T-helper 22 cell (primary cell): Measurements from ENCODE around the gene TRIM72.
"Not testable (repeated sequence)": the region's sequence is repeated elsewhere in the genome, so short reads cannot be mapped to it uniquely, and the experiment has no call there.

Experiments used
- DNase-seq: peaks from one replicate; pipeline ENCODE4 v3.0.0-alpha.2; 2020; ENCODE audit warnings: low read depth

Gene TRIM72

DNA sequence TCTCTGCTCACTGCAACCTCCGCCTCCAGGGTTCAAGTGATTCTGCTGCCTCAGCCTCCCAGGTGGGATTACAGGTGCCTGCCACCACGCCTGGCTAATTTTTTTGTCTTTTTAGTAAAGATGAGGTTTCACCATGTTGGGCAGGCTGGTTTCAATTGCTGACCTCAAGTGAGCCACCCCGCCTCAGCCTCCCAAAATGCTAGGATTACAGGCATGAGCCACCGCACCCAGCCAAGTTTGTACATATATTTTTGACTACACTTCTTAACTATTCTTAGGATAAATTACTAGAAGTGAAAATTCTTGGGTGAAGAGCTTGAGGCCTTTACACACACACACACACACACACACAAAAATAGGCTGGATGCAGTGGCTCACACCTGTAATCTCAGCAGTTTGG, 44.4 kb downstream of the TRIM72 start:
- no peak for DNase-seq

DNA sequence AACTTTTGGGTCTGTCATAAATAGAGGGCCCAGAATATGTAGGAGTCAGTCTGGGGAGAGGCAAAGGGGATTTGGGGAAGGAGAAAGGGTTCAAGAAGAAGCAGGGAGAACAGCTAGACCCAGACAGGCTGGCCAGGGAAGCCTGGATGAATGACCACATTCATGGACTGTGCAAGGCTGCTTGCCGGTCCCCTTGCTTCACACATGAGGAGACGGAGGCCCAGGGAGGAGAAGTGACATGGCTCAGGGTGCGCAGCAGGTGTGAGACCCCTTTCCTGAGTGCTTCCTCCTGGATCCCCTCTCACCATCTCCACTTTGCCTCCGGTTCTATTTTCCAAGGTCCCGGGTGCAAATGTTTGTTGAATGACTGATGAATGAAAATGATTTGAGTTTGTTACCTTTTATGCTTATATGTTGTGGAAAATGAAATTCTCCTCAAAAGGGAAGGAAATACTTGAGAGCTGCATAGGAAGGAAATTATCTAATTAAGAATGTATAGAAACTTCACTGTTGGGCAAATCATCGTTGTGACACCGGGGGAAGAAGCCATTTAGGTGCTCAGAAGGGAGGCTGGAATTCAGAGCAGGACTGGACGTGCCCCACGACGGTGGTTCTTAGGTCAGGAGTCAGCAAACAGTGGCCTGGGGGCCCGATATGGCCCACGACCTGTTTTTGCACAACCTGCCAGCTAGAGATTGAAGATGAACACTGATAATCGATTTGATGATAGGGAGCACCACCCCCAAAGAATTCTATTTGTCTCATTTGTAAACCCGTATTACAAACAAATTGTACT, 46.4 kb downstream of the TRIM72 start:
- no peak for DNase-seq

DNA sequence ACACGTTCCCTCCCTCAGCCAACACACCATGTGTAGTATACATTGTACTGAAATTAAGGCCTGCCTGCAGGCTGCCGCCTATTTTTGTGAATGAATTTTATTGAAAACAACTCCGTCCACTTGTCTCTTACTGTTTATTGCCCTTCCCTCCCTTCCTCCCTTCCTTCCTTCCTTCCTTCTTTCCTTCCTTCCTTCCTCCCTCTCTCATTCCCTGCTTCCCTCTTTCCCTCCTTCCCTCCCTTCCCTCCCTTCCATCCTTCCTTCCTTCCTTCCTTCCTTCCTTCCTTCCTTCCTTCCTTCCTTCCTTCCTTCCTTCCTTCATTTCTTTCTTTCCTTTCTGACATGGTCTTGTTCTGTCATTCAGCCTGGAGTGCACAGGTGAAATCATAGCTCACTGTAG, 48.2 kb downstream of the TRIM72 start:
- no peak for DNase-seq

DNA sequence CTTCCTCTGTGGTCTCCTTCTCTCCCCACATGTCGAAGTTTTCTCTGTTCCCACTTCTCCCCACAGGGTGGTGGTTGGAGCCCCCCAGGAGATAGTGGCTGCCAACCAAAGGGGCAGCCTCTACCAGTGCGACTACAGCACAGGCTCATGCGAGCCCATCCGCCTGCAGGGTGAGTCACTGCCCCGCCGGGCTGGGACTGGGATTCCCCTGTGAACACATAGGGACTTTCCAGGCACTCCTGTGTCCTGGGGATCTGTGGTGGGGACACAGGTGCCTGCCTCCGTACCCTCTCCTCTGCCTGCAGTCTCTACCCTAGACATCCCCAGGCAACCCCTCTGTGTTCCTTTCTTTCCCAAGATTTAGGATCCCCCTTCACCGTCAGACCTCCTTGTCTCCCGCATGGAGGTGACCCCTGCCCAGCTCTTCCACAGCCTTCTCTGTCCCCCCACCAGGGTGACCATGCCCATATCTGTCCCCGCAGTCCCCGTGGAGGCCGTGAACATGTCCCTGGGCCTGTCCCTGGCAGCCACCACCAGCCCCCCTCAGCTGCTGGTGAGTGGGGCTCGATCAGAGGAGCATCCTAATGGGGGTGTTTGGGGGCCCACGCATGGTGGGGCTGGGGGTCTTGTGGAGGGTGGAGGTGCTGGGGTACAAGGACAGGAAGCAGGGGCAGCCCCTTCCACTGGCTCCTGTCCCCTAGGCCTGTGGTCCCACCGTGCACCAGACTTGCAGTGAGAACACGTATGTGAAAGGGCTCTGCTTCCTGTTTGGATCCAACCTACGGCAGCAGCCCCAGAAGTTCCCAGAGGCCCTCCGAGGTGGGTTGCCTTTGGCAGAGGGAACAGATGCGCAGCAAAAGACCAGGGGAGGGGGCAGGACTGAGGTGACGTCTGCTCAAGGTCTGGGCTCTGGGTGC, 51.7 kb downstream of the TRIM72 start:
- DNase-seq: peak; percentile 24

DNA sequence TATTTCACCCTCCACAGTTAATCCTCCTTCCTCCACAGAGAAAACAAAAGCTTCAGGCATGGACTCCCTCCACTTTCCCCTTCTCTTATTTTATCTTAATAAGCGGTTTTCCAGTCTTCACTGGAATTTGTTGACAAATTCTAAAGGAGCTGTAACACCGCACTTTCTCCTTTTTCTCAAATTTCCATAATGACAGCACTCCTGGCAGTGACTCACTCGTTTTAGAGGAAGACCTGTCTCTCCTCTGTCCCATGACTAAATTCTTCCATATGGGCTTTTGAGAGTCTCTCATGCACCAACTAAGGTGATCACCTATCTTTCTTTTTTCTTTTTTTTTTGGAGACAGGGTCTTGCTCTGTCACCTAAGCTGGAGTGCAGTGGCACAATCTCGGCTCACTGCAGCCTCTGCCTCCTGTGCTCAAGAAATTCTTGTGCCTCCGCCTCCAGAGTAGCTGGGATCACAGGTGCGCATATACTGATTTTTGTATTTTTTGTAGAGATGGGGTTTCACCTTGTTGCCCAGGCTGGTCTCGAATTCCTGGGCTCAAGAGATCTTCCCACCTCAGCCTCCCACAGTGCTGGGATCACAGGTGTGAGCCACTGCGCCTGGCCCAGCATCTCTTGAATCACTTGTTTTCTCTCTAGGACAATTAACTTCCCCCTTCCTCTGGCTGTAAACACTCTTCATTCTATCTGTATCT, 53.6 kb downstream of the TRIM72 start:
- no peak for DNase-seq

DNA sequence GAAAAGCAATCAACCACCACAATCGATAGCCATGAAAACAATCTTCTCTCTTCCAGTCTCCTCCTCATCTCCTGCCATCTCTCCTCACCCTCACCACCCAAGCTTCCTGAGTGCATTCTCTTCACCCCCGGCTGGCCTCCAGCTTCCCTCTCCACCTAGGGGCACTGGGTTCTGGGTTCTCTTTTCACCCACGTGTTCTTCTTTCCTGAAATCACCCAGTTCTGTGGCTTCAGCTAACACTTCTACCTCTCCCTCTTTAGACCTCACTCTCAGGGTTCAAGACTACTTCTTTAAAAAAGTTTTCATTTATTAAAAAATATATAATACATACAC, 54.1 kb downstream of the TRIM72 start:
- DNase-seq: no peak

DNA sequence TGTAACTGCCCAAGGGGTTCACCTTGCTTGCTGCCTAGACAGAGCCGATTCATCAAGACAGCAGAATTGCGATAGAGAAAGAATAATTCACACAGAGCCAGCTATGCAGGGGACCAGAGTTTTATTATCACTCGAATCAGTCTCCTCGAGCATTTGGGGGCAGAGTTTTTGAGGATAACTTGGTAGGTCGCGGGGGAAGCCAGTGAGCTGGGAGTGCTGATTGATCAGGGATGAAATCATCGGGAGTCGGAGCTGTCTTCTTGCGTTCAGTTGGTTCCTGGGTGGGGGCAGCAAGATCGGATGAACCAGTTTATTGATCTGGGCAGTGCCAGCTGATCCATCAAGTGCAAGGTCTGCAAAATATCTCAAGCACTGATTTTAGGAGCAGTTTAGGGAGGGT, 55.0 kb downstream of the TRIM72 start:
- DNase-seq: no peak

DNA sequence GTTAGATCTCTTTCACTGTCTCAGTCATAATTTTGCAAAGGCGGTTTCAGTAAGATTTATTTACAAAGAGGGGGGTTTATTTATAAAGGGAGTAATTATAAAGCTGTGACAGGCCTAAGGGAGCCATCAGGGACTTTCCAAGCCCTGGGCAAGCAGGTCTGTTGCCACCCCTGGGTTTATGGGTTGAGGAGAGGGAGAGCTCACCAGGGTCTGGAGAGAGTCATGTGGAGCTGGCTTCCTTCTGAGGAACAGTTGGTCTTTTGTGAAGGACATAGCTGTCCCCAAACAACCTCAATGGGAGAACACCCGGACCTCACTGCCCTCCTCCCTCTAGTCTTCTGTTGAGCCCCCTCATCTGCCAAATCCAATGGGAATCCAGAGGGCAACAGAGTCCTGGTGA, 55.6 kb downstream of the TRIM72 start:
- DNase-seq: no peak

DNA sequence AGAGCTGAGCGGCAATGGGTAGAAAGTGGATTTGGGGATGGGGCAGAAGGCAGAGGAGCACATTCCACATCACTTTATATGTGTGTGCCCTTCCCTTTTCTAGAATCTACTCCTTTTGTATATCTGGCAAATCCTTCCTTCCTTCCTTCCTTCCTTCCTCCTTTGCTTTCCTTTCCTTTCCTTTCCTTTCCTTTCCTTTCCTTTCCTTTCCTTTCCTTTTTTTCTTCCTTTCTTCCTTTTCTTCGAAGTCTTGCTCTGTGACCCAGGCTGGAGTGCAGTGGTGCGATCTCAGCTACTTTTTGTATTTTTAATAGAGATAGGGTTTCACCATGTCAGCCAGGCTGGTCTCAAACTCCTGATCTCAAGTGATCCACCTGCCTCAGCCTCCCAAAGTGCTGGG, 56.1 kb downstream of the TRIM72 start:
- not testable (repeated sequence) for DNase-seq

DNA sequence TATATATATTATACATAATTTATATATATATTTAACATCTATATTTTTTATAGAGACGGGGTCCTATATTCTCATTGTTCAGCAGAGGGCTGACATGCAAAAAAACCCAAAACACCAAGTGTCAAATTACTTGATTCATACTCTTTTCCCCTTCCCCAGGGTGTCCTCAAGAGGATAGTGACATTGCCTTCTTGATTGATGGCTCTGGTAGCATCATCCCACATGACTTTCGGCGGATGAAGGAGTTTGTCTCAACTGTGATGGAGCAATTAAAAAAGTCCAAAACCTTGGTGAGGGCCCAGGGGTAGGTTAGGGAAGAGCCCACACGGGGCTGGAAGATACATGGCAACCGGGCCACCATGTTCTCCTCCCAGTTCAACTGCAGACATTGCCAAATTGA, 56.9 kb downstream of the TRIM72 start:
- DNase-seq: no peak

DNA sequence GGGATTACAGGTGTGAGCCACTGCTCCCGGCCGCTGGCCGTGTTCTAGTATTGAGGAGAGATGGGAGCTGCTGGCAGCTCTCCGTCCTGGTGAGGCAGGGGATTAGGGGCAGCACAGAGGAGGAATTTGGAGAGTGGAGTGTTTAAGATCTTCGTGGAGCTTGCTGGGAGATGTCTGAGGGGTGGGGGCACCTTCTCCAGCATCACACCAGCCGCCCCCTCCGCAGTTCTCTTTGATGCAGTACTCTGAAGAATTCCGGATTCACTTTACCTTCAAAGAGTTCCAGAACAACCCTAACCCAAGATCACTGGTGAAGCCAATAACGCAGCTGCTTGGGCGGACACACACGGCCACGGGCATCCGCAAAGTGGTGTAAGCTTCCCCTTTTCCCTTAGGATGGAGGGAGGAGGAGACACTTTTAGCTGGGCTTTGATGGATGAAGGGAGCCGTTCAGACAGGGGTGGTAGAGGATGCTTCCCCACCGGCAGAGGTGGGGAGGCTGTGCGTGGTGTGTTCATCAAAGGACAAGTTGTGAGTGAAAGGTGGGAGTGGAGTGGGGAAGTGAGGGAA, 57.8 kb downstream of the TRIM72 start:
- DNase-seq: no peak

DNA sequence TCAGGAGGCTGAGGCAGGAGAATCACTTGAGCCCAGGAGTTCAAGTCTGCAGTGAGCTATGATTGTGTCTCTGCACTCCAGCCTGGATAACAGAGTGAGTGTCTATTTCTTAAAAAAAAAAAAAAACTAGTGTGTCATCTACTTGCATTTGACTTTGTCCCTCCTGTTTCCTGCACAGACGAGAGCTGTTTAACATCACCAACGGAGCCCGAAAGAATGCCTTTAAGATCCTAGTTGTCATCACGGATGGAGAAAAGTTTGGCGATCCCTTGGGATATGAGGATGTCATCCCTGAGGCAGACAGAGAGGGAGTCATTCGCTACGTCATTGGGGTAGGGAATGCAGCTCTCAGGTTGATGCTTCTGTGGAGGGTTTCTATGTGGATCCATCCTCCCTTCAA, 59.3 kb downstream of the TRIM72 start:
- no peak for DNase-seq

DNA sequence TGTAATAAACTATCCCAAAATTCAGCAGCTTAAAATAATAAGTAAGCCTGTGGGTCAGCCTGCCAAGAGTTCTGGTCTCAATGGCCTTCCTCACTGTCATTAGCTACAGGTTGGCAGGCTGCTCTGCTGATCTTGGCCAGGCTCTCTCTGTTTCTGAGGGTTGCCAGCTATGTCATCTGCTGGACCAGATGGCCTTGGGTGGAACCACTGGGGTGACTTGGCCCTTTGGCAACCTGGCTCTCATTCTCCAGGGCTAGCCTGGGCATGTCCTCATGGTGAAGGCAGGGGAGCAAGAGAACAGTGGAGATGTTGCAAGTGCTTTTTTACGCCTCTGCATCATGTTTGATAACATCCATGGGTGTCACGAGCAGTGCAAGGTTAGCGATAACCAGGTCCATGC, 59.8 kb downstream of the TRIM72 start:
- DNase-seq: no peak

DNA sequence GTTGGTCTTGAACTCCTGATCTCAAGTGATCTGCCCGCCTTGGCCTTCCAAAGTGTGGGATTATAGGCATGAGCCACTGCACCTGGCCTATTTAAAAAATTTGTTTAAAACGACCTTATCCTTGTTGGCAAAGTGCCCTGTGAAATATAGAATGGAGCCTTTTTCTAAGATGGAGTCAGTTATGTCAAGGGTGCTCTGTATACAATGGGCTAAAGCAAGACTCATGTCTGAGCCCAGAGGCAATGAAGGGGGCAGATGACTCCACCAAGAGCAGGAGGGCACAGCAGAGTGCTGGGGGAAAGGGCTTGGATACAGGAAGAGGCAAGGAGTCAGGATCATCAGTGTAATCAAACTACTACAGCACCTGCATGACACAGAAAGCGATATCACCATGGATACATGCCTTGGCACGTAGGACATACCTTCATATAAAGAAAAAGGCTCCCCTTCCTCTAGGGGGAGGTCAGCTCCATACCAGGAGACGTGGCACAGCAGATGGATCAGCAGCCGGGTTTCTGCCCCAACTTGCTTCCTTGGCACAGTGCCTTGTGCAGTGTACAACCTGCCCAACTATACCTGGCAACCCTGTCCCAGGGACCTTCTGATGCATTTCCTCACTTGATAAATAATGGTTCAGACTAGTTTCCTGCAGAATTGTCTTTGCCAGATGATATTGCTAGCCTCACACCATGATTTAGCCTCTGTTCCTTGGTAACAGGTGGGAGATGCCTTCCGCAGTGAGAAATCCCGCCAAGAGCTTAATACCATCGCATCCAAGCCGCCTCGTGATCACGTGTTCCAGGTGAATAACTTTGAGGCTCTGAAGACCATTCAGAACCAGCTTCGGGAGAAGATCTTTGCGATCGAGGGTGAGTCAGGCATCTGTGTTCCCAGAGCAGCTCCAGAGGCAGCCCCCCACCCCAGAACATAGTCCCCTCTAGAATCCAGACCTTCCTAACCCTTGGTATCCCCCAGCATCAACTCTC, 61.2 kb downstream of the TRIM72 start:
- DNase-seq: no peak

DNA sequence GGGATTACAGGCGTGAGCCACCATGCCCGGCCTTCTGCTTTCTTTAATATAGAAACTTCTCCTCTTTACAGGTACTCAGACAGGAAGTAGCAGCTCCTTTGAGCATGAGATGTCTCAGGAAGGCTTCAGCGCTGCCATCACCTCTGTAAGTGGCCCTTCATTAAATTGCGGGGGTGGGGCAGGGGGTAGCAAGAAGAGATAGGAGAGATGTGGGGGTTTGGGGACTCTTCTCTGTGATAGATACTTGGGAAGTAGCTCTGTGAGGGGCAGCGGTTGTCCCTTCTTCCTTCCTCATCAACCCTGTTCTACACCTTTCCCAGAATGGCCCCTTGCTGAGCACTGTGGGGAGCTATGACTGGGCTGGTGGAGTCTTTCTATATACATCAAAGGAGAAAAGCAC, 62.7 kb downstream of the TRIM72 start:
- DNase-seq: no peak

DNA sequence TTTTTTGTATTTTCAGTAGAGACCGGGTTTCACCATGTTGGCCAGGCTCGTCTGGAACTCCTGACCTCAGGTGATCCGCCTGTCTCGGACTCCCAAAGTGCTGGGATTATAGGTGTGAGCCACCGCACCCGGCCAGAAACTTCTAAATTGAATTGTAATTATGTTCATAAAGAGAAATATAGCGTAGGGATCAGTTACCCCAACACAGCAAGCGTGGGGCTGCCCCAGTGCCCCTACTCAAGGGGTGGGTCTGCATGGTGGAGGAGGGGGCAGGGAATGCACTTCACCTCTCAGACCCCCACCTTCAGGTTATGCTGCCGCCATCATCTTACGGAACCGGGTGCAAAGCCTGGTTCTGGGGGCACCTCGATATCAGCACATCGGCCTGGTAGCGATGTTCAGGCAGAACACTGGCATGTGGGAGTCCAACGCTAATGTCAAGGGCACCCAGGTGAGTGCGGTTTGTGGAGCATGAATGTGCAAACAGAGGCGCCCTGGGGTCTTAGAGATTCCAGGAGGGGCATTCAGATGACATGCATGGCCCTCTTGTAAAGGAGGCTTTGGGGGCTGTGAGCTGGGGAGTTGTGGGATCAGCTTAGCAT, 63.8 kb downstream of the TRIM72 start:
- no peak for DNase-seq

DNA sequence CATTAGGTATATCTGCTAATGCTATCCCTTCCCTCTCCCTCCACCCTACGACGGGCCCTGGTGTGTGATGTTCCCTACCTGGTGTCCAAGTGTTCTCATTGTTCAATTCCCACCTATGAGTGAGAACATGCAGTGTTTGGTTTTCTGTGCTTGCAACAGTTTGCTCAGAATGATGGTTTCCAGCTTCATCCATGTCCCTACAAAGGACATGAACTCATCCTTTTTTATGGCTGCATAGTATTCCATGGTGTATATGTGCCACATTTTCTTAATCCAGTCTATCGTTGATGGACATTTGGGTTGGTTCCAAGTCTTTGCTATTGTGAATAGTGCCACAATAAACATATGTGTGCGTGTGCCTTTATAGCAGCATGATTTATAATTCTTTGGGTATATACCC, 64.9 kb downstream of the TRIM72 start:
- DNase-seq: not testable (repeated sequence)
